Measurements from ENCODE around the gene MTHFD2L.

The MTHFD2L gene

GRCh38 chr4:74258963-74259362 is 101.0 kb downstream of the MTHFD2L start:
- no peak for DNase-seq

GRCh38 chr4:74260036-74260435 is 102.1 kb downstream of the MTHFD2L start:
- DNase-seq = no peak

- DNase-seq = no peak
Observed at GRCh38 chr4:74262522-74262921, 104.6 kb downstream of the MTHFD2L start.

- no peak for DNase-seq
Observed at GRCh38 chr4:74263551-74263950, 105.6 kb downstream of the MTHFD2L start.

DNA sequence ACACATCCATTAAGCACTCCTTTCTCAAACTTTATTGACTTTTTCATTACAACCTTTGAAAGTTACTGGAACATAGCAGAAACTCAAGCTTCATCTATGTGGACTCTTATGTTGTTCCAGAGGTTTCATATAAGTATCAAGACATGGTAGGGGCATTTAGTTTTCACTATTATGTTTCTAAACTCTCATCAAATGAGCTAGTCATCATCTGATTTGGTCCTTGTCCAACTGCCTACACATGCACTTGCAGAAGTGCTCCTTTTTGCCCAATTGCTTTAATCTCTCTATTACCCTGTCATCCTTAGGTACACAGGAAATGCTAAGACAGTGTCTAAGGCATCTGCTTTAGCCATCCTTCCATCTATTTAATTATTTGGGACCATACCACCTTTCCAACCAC is 108.2 kb downstream of the MTHFD2L start:
- DNase-seq = no peak

GRCh38 chr4:74267998-74268606 is 110.2 kb downstream of the MTHFD2L start:
- no peak for DNase-seq

DNA sequence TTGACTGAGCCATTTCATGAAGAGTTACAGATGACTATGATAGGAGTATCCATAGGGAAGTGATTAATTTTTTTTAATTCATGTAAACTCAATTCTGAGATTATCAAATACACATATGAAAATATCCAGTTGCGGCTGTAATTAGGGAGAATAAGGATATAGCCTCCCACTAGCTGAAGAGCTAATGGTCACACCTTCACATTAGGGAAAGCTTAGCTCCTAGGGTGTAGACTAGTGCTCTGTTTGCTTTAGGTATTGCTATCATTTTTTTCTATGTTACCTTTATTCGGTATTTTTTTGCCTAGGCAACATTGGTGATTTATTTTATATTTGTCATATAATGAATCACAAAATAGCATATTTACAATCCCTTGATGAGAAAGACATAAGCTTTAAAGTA is 110.7 kb downstream of the MTHFD2L start:
- DNase-seq = no peak

- no peak for DNase-seq
Observed at GRCh38 chr4:74278490-74278889, 120.6 kb downstream of the MTHFD2L start.

DNA sequence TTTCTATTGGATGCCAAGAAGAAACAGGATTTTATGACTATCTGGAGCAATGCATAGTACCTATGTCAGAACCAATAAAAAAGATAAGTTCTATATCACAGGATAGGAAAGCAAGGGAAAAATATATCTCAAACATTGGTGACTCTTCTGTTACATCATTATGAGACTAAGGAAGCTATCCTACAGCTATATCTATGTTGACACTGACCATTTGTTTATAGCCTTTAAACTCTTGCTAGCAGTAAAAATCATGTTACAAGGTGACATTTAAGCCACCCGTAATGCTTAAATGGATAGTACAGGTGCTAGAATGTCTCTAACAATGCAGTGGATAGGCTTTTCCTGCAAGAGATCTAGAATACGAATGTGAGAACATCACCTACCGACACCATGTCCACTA is 121.8 kb downstream of the MTHFD2L start:
- DNase-seq = no peak

- no peak for DNase-seq
Observed at GRCh38 chr4:74282926-74283325, 125.0 kb downstream of the MTHFD2L start.

GRCh38 chr4:74283614-74284013 is 125.7 kb downstream of the MTHFD2L start:
- no peak for DNase-seq

GRCh38 chr4:74284053-74284452 is 126.1 kb downstream of the MTHFD2L start:
- DNase-seq = no peak

GRCh38 chr4:74287164-74287563 is 129.2 kb downstream of the MTHFD2L start:
- DNase-seq = no peak

DNA sequence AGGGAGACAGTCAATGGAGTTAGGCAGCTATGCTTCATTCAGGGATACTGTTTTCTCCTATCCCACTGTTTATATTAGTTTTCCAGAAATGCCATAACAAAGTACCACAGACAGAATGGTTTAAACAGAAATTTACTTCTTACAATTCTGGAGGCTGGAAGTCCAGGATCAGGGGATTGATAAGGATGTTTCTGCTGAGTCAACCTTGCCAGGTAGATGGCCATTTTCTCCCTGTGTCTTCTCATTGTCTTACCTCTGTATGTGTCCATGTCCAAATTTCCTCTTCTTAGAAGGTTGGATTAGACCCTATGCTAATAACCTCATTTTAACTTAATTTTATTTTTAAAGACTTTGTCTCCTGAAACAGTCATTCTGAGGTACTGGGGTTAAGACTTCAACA is 129.9 kb downstream of the MTHFD2L start:
- no peak for DNase-seq

DNA sequence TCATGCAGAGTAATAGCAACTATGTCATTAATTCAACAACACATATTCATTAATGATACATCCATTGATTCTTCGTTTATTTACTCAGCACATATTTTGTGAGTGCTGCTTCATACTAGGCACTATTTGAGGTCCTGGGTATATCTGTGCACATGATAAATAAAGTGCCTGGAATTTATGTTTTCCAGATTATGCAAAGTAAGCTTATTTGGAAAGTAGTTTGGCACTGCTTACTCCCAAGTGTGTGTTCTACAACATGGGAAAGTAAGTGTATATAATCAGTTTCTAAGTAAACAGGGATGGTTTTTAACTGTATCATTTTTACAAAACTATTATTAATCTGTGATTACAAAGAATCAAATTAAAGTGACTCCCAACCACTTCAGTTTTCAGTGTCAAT is 133.6 kb downstream of the MTHFD2L start:
- no peak for DNase-seq

DNA sequence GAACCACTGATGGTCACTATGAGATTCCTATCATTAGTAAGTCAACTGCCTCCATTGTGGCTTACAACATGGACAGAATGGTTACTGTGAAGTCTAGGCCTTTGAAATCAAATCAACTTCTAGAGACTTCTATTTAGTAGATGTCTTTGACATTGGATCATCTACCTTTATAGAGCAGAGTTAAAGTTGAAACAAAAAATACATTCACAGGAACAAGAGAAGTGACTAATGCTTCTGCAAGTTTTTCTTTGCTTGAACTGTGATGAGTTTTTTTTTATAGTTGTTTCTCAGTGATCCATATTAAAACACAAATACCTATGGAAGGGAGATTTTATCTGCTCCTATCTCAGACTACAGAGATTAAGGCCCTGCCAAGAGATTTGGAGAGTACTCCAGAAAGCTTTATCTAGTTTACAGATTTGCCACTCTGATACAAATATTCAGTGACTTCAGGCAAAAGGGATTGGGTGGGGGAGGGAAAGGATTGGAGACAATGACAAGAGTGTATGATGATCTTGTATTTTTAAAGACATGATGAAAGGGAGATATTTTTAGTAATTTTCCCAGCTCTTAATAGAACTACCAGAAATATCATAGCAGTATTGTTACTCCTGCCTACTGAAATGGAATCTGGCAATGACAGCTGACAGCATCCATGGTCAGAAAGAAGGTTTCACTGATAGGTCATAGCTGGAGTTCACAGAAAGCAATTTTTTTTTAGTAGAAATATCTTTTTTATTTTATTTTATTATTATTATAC is 134.4 kb downstream of the MTHFD2L start:
- DNase-seq = no peak

GRCh38 chr4:74293558-74293957 is 135.6 kb downstream of the MTHFD2L start:
- no peak for DNase-seq

GRCh38 chr4:74294681-74295080 is 136.8 kb downstream of the MTHFD2L start:
- no peak for DNase-seq

GRCh38 chr4:74297539-74297938 is 139.6 kb downstream of the MTHFD2L start:
- no peak for DNase-seq

- DNase-seq = no peak
Observed at GRCh38 chr4:74304095-74304625, 146.2 kb downstream of the MTHFD2L start.

DNA sequence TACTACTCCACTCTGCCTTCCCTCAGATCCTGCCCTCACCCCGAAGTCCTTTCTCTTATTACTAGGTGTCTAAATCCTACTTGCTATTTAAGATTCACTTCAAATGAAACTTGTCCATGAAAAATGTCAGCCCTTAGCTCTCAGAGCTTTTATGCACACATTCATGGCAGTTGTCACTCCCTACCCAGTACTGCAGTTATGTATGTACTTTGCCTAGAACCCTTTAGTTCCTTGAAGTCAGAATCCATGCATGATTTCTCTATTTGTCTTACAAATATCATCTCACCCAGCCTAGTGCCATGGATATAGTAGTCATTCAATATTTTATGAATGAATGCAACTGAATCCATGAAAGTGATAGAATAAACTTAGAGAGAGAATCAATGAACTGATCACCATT is 147.1 kb downstream of the MTHFD2L start:
- DNase-seq = no peak

GRCh38 chr4:74307170-74307569 is 149.3 kb downstream of the MTHFD2L start:
- no peak for DNase-seq

- no peak for DNase-seq
Observed at GRCh38 chr4:74308215-74308614, 150.3 kb downstream of the MTHFD2L start, which contains the start of gene EPGN. Gene EPGN (plus strand): TSS chr4:74308470. CDS start chr4:74308534, 64 bp downstream.

GRCh38 chr4:74309223-74309622 is 151.3 kb downstream of the MTHFD2L start:
- no peak for DNase-seq

Measured in stimulated activated CD4-positive, alpha-beta T cell treated with anti-CD3 and anti-CD28 coated beads, Interleukin-4, amount 100 ng/mL, for 24 hours (primary cell).